Measurements from ENCODE around the gene PRR35. TPM values are rescaled to one million over a fixed set of nuclear protein-coding genes. Genes with fewer than 3 reads are reported as not detected.

PRR35 gene
- polyA plus RNA-seq, 1 experiment: not detected

- DNase-seq (ENCODE audit: low read depth, low spot score): no peak
- POLR2A ChIA-PET: interaction anchor here (1.0 kb wide), 1 partner anchor 10 kb away, joined by 3 read pairs; no protein-coding TSS in a partner anchor
These were observed 5.5 kb downstream of the PRR35 start for GRCh38 chr16:565419-566330.

GRCh38 chr16:566475-567372 lies 6.5 kb downstream of the PRR35 start, which contains the start of gene NHLRC4:
Gene NHLRC4, plus strand, starts transcription at chr16:567005. Its CDS starts 1,043 bp downstream, at chr16:568048.
- POLR2A ChIA-PET: interaction anchor here (1.0 kb wide), 1 partner anchor 11 kb away, joined by 3 read pairs; no protein-coding TSS in a partner anchor
- H3K27ac ChIP-seq (ENCODE audit: low read depth, low read length): no peak within 1 kb of the TSS
- no peak for TF ChIP-seq CTCF (IDR thresholded peaks at IDR 0.05; ENCODE audit: low read depth, low read length)

More at GRCh38 chr16:565419-566330, 5.5 kb downstream of the PRR35 start:
- H3K27ac ChIP-seq (ENCODE audit: low read depth, low read length): no peak overlapping the region
- H3K4me3 ChIP-seq (ENCODE audit: low read depth, low read length): no peak overlapping the region
- TF ChIP-seq CTCF (IDR thresholded peaks at IDR 0.05; ENCODE audit: low read depth, low read length): no peak
- peaks cover 3% of the 10 kb centered on the region; the same call in 1 of the 2 replicates for H3K9me3 ChIP-seq (ENCODE audit: control insufficient read depth, insufficient read depth, low read length)
- CTCF ChIA-PET: no interaction called here
- peaks cover 16% of the 10 kb centered on the region for H3K27me3 ChIP-seq (ENCODE audit: control insufficient read depth, insufficient read depth, low read length)

DNA sequence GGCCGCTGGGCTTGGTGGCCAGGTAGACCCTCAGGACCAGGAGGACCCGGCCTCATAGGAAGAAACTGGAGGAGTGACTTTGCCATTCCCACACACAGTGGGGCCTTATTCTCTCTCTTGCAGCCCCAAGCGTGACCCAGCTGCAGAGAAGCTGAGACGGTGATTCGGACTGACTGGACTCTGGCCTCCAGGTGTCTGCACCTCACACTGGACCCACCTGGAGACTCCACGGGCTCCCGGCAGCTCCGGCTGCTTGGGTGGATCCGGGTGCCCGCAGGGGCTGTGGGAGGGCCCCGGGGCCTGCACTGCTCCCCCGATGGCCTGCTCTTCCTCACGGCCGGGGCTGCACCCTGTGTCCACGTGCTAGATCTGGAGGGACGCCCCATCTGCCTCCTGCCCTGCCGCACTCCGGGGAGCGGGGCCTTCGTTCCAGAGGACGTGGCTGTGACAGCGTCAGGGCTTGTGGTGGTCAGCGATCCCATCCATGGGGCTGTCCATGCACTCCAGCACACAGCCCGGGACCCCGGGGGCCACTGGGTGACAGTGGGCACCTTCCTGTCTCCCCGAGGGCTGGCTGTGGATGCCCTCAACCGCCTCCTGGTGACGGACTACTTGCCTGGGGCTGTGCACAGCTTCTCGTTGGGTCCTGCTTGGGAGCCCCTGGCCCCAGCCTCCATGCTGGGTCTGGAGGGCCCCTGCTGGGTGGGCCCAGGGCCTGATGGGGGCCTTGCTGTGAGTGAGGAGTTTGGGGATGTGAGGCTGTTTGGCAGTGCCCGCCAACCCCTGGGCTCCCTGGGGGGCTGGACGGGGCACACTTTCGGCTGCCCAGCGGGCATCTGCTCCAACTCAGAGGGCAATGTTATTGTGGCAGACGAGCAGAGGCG lies 7.4 kb downstream of the PRR35 start:
- TF ChIP-seq CTCF (IDR thresholded peaks at IDR 0.05; ENCODE audit: low read depth, low read length): no peak
- ChIA-PET POLR2A (no interaction called here), CTCF (interaction anchor here (0.7 kb wide), 1 partner anchor 100 kb away, joined by 4 read pairs; no protein-coding TSS in a partner anchor)
- no peaks in the 10 kb centered on the region for H3K27me3 ChIP-seq (ENCODE audit: control insufficient read depth, insufficient read depth, low read length)
- H3K4me3 ChIP-seq (ENCODE audit: low read depth, low read length): 0 out of 2 replicates have a peak overlapping the region, but pooled peaks have one; percentile 23
- no peaks in the 10 kb centered on the region; the same call in 1 of the 2 replicates for H3K9me3 ChIP-seq (ENCODE audit: control insufficient read depth, insufficient read depth, low read length)
- no peak overlapping the region for H3K27ac ChIP-seq (ENCODE audit: low read depth, low read length)
- DNase-seq (ENCODE audit: low read depth, low spot score): no peak

More at GRCh38 chr16:566475-567372, 6.5 kb downstream of the PRR35 start, which contains the start of gene NHLRC4:
- Histone ChIP-seq H3K9me3 (ENCODE audit: control insufficient read depth, insufficient read depth, low read length) (peaks cover 3% of the 10 kb centered on the region; the same call in 1 of the 2 replicates), H3K27me3 (ENCODE audit: control insufficient read depth, insufficient read depth, low read length) (peaks cover 6% of the 10 kb centered on the region), H3K4me3 (ENCODE audit: low read depth, low read length) (peak within 1 kb of the TSS; percentile 23)
- no peak for DNase-seq (ENCODE audit: low read depth, low spot score)
- CTCF ChIA-PET: interaction anchor here (0.7 kb wide), 1 partner anchor 101 kb away, joined by 4 read pairs; no protein-coding TSS in a partner anchor

DNA sequence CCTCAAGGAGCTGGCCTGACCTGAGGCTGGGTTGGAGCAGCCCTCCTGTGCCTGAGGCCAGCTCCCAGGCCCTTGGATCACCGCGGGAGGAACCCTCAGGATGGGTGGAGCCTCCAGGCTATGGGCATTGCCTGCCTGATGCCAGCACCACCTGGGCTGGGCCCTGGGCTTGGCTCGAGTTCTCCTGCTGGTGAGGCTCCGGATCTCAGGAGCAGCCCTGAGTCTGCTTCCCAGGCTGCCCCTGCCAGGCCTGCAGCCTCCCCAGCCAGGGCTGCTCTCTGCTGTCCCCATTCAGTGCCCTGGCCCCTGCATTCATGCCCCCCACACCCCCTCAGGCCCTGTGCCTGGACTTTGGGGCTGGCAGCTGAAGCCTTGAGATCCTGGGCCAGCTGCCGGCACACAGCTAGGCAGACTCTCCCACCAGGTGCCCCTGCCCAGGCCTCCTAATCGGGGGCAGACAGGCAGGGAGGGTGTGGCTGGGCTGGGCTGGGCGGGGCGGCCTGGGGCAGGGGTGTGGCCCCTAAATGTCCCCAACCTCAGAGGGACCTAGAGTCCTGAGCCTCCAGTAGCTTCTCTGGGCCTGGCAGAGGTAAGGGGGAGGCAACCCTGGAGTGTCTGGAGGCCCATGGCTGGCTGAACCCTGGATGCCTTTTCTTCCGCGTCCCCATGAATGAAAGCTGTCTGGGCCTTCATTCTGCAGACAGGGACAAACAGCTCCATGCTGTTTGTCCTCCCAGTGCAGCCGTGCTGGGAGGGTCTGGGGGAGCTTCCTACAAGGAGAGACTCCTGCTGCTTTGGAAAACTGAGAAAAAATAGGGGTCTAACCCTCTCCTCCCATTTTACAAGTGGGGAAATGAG lies 8.4 kb downstream of the PRR35 start:
- Histone ChIP-seq H3K27ac (ENCODE audit: low read depth, low read length) (no peak overlapping the region), H3K27me3 (ENCODE audit: control insufficient read depth, insufficient read depth, low read length) (no peaks in the 10 kb centered on the region), H3K9me3 (ENCODE audit: control insufficient read depth, insufficient read depth, low read length) (no peaks in the 10 kb centered on the region), H3K4me3 (ENCODE audit: low read depth, low read length) (peak overlapping the region; percentile 76; the same call in 1 of the 2 replicates)
- ChIA-PET CTCF (no interaction called here), POLR2A (no interaction called here)
- no peak for TF ChIP-seq CTCF (IDR thresholded peaks at IDR 0.05; ENCODE audit: low read depth, low read length)
- no peak for DNase-seq (ENCODE audit: low read depth, low spot score)

All from AG04450 (cell line).